ENCODE measurements around the gene CRISP3. TPM values are rescaled to one million over a fixed set of nuclear protein-coding genes. Genes with fewer than 3 reads are reported as not detected.
A peak's percentile ranks its signal among the peaks of the same experiment; 100 is the strongest.

CRISP3 gene
- polyA plus RNA-seq, 2 of the 4 experiments (the other 2 are of a cell fraction), result 0.03 TPM; not detected in 1

GRCh38 chr6:49766762-49767161, 22.6 kb upstream of the CRISP3 start:
- Histone ChIP-seq H3K9me3 (no peaks in the 10 kb centered on the region), H3K4me2 (0 out of 3 replicates have a peak overlapping the region, but pooled peaks have one; percentile 4), H3K4me1 (no peaks in the 10 kb centered on the region), H3K4me3 (no peak overlapping the region), H3K27ac (no peak overlapping the region)
- WGBS (ENCODE audit: missing lambda C conversion rate), result 9% methylated on average over 2 of the region's 2 CpGs
- ATAC-seq (no peak), DNase-seq (ENCODE audit: low read depth in 1 of 2, low spot score in 1 of 2) (no peak), FAIRE-seq (no peak)
- POLR2A ChIA-PET, result no interaction called here
- CTCF ChIA-PET, result no interaction called here
- TF ChIP-seq CEBPB (IDR thresholded peaks at IDR 0.05) (peak in 1 of 2 experiments; percentile 52; a peak in 1 of 4 replicates), CHD2 (IDR thresholded peaks at IDR 0.05; ENCODE audit: low read length, partially characterized antibody) (no peak)

- no peaks in the 10 kb centered on the region for H3K4me1 ChIP-seq
- no peak overlapping the region for H3K27ac ChIP-seq
- 7% methylated on average over 2 of the region's 2 CpGs for WGBS (ENCODE audit: missing lambda C conversion rate)
- H3K4me2 ChIP-seq, result 0 out of 3 replicates have a peak overlapping the region, but pooled peaks have one; percentile 21
- no peak for ATAC-seq
- H3K4me3 ChIP-seq, result no peak overlapping the region
- TF ChIP-seq MYC (IDR thresholded peaks at IDR 0.05; ENCODE audit: borderline replicate concordance, low read length) (no peak), FOSB (CRISPR knock-in tag; IDR thresholded peaks at IDR 0.05) (no peak), ESRRA (IDR thresholded peaks at IDR 0.05; ENCODE audit: borderline replicate concordance, low read length) (no peak), SMC3 (IDR thresholded peaks at IDR 0.05) (no peak)
- no peak for DNase-seq (ENCODE audit: low read depth in 1 of 2, low spot score in 1 of 2)
- no peak for FAIRE-seq
- CTCF ChIA-PET, result no interaction called here
- H3K9me3 ChIP-seq, result no peaks in the 10 kb centered on the region
- POLR2A ChIA-PET, result no interaction called here
These were observed 20.5 kb upstream of the CRISP3 start for GRCh38 chr6:49764571-49765236.

GRCh38 chr6:49743429-49743828, 759 bp downstream of the CRISP3 start:
- no peak overlapping the region for H3K27ac ChIP-seq
- no peaks in the 10 kb centered on the region for H3K4me1 ChIP-seq
- no peak overlapping the region for H3K4me2 ChIP-seq
- ChIA-PET POLR2A (no interaction called here), CTCF (no interaction called here)
- H3K9me3 ChIP-seq, result no peaks in the 10 kb centered on the region
- ATAC-seq (no peak), FAIRE-seq (no peak), DNase-seq (ENCODE audit: low read depth in 1 of 2, low spot score in 1 of 2) (no peak)
- H3K4me3 ChIP-seq, result no peak overlapping the region
- no peak for TF ChIP-seq CBX2 (IDR thresholded peaks at IDR 0.05; ENCODE audit: borderline replicate concordance, low read depth)
- TF ChIP-seq ZSCAN20 (CRISPR knock-in tag; IDR thresholded peaks at IDR 0.05), result no peak
- no peak for TF ChIP-seq POLR2AphosphoS2 (conservative IDR thresholded peaks at IDR 0.05; ENCODE audit: low read length)
- no peak for TF ChIP-seq TP53 (CRISPR knock-in tag; IDR thresholded peaks at IDR 0.05)
- no peak for TF ChIP-seq HDAC2 (IDR thresholded peaks at IDR 0.05)
- TF ChIP-seq RFX5 (IDR thresholded peaks at IDR 0.05), result no peak
- no peak for TF ChIP-seq CBX8 (IDR thresholded peaks at IDR 0.05)
- TF ChIP-seq REST (IDR thresholded peaks at IDR 0.05), result no peak
- TF ChIP-seq USF2 (IDR thresholded peaks at IDR 0.05), result no peak
- TF ChIP-seq MAFK (IDR thresholded peaks at IDR 0.05; ENCODE audit: partially characterized antibody), result no peak
- TF ChIP-seq, protein P1, sequence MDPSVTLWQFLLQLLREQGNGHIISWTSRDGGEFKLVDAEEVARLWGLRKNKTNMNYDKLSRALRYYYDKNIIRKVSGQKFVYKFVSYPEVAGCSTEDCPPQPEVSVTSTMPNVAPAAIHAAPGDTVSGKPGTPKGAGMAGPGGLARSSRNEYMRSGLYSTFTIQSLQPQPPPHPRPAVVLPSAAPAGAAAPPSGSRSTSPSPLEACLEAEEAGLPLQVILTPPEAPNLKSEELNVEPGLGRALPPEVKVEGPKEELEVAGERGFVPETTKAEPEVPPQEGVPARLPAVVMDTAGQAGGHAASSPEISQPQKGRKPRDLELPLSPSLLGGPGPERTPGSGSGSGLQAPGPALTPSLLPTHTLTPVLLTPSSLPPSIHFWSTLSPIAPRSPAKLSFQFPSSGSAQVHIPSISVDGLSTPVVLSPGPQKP (IDR thresholded peaks at IDR 0.05; ENCODE audit: low read depth, low read length), result no peak
- TF ChIP-seq GATA3 (IDR thresholded peaks at IDR 0.05; ENCODE audit: borderline replicate concordance), result no peak
- TF ChIP-seq CHD4 (IDR thresholded peaks at IDR 0.05; ENCODE audit: borderline replicate concordance), result no peak
- TF ChIP-seq, protein P2, sequence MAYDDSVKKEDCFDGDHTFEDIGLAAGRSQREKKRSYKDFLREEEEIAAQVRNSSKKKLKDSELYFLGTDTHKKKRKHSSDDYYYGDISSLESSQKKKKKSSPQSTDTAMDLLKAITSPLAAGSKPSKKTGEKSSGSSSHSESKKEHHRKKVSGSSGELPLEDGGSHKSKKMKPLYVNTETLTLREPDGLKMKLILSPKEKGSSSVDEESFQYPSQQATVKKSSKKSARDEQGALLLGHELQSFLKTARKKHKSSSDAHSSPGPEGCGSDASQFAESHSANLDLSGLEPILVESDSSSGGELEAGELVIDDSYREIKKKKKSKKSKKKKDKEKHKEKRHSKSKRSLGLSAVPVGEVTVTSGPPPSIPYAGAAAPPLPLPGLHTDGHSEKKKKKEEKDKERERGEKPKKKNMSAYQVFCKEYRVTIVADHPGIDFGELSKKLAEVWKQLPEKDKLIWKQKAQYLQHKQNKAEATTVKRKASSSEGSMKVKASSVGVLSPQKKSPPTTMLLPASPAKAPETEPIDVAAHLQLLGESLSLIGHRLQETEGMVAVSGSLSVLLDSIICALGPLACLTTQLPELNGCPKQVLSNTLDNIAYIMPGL (CRISPR knock-in tag; IDR thresholded peaks at IDR 0.05; ENCODE audit: borderline replicate concordance), result no peak
- TF ChIP-seq FOSL2 (IDR thresholded peaks at IDR 0.05), result no peak
- no peak for TF ChIP-seq FOSL2 (CRISPR knock-in tag; IDR thresholded peaks at IDR 0.05)
- TF ChIP-seq BHLHE40 (IDR thresholded peaks at IDR 0.05; ENCODE audit: low read depth, low read length), result no peak
- TF ChIP-seq KDM1A (IDR thresholded peaks at IDR 0.05; ENCODE audit: low read depth), result no peak
- no peak for TF ChIP-seq CHD2 (IDR thresholded peaks at IDR 0.05; ENCODE audit: low read length, partially characterized antibody)
- WGBS (ENCODE audit: missing lambda C conversion rate), result 55% methylated on average over 4 of the region's 4 CpGs

Measured in A549 (cell line).